T-helper 1 cell treated with Interleukin-12 subunit alpha and Interleukin-12 subunit beta and Interleukin-4 antibody, amounts not matched to agents 30 ng/mL and 1 ng/mL, for 36 hours (primary cell): ENCODE measurements around the gene RNPEP. TPM values are rescaled to one million over a fixed set of nuclear protein-coding genes. Genes with fewer than 3 reads are reported as not detected.
"Not testable (repeated sequence)": the region's sequence is repeated elsewhere in the genome, so short reads cannot be mapped to it uniquely, and the experiment has no call there.

Source experiments
- intact Hi-C: fragments of 100-400 bp; cut with micrococcal nuclease; formaldehyde crosslinking; loops from one replicate; pipeline ENCODE4 v1.15.1; 2024
- total RNA-seq: library from RNA; stranded (reverse); gene quantifications from 2 replicates; pipeline ENCODE4 v1.2.3, GENCODE V29; 2022

RNPEP gene
- total RNA-seq, 1 donor from 2014 or later, result 26.8 TPM

DNA sequence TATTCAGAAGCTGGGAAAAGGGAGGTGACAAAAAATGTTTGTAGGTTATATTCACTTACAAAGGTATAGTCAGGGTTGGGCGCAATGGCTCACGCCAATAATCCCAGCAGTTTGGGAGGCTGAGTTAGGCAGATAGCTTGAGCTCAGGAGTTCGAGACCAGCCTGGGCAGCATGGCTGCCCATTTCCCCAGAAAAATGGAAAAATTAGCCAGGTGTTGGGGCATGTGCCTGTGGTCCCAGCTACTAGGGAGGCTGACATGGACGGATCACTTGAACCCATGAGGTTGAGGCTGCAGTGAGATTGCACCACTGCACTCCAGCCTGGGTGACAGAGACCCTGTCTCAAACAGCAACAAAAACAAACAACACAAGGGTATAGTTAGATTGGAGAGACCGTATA lies 24.1 kb upstream of the RNPEP start:
- intact Hi-C loops, result loop anchor here (5.0 kb wide), 3 partner anchors 81 to 1009 kb away; partner anchors contain the start of genes CYB5R1 and KIF21B

DNA sequence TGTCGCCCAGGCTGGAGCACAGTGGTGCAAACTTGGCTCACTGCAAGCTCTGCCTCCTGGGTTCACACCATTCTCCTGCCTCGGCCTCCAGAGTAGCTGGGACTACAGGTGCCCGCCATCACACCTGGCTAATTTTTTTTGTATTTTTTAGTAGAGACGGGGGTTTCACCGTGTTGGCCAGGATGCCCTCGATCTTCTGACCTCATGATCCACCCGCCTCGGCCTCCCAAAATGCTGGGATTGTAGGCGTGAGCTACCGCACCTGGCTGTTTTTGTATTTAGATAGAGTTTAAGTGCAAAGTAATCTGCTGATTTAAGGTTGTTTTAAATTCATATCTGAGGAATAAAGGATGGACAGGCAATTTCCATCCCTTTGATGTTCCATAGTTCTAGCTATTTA lies 20.1 kb upstream of the RNPEP start:
- intact Hi-C loops, result not testable (repeated sequence)

DNA sequence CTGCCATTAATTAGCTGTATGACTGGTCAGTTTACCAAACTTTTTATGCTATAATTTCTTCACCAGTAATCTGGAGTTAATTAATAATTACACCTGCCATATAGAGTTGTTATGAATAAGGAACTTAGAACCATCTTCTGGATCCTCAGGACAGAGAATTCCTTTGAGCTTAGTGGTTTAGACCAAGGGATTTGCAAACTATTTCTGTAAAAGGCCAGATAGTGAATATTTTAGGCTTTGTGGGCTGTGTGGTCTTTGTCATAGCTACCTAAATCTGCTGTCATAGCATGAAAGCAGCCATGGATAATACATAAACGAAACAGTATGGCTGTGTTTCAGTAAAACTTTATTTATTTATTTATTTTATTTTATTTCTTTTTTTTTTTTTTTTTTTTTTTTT lies 18.2 kb upstream of the RNPEP start:
- intact Hi-C loops, result no loop called here

DNA sequence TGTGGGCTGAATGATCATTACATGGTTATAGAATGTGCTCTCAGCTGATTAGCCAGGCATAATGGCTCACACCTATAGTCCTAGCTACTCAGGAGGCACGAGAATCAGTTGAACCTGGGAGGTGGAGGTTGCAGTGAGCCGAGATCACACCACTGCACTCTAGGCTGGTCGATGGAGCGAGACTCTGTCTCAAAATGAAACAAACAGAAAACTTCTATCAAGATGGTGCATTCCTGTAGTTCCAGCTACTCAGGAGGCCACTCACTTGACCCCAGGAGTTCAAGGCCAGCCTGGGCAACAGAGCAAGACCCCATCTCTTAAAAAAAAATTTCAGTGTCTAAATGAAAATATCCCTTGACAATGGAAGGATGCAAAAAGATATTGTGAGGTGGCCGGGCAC lies 16.3 kb upstream of the RNPEP start:
- intact Hi-C loops, result no loop called here

DNA sequence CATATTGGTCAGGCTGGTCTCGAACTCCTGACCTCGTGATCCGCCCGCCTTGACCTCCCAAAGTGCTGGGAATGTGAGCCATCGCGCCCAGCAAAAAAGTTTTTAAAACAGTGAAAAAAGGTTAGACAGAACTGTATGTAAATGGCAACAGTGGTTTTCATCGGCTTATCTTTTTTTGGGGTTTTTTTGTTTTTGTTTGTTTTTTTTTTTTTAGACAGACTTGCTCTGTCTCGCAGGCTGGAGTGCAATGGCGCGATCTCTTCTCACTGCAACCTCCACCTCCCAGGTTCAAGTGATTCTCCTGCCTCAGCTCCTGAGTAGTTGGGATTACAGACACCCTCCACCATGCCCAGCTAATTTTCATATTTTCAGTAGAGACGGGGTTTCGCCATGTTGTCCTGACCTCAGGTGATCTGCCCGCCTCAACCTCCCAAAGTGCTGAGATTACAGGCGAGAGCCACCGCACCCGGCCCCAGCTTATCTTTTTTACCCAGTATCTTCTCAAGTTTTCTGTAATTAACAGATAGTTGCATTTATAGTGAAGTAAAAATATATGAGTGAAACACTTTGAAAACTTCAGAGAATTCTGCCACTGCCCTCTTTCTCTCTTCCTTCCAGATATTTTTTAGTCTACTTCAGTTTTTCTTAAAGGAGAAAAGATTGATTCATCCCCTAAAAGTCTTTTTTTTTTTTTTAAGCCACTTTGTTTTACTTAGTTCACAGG lies 14.1 kb upstream of the RNPEP start:
- intact Hi-C loops, result no loop called here

DNA sequence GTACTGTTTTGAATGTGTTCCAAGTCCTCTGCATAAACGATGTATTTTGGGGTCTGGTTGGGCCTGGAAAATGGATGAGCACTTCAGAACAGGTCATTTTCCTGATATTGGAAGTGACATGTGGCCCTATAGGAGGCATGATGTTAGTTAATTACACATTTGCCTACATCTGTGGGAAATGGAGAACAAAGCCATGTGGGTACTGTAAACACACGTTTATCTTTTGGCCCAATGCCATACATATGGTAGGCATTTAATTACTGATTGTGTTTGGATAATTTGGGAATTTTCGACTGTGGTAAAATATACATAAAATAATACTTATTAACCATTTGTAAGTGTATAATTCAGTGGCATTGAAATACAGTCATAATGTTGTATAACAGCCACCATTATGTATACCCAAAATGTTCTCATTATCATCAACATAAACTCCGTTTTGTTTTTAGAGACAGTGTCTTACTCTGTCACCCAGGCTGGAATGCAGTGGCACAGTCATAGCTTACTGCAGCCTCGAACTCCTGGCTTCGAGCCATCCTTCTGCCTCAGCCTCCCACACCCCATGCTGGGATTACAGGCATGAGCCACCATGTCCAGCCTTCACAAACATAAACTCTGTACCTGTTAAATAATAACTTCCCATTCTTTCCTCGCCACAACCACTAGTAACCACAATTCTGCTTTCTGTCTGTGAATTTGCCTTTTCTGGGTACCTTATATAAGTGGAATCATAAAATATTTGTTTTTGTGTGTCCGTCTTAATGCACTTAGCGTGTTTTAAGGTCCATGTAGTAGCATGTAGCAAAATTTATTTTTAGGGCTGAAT lies 11.9 kb upstream of the RNPEP start:
- intact Hi-C loops, result no loop called here

DNA sequence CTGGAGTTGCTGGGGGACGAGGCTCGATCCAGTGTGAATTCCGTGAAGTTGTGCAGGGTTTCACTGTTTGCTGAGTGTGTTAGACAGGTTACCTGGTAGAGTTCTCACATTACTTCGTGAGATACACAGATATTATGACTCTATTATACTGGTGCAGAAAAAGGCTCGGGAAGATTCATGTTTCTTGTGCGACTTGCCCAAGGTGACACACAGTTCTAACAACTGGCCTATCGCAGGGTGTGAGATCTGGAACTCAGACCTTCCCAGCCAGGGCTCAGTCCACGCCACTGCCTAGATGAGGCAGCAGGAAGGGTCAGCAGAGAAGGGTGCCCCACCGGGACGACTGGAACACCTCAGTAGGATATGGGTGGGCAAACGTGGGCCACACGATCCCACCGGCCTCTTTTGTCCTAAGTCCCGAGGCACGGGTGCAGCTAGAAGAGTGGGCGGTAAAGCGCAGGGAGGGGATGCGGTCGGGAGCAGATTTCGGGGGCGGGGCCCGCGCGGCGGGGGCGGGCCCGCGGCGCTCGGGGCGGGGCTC lies 296 bp upstream of the RNPEP start:
- intact Hi-C loops, result loop anchor here (1.0 to 2.0 kb wide), 4 partner anchors 17 to 153 kb away; partner anchors contain the start of genes IPO9 and TIMM17A

DNA sequence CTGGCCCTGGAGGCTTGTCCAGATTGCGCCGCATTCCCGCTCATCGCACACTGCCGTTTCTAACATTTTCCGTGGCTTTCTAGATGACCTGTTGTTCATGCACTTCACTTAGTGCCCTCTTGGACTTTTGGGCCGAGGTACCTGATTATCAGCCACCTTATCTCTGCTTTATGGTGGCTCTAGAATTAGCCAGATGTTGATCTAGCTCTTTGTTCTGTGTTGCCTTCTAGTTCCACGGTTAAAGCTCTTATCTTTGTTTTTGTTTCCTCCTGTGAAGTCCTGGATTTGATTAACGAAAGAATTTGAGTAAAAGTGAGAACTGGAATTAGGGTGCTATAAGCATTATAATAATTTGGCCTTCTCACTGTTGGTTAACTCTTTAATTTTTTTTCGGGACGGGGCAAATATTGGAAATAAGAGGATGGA lies 945 bp downstream of the RNPEP start:
- intact Hi-C loops, result loop anchor here (2.0 kb wide), 1 partner anchor 15 kb away; no protein-coding TSS in a partner anchor

DNA sequence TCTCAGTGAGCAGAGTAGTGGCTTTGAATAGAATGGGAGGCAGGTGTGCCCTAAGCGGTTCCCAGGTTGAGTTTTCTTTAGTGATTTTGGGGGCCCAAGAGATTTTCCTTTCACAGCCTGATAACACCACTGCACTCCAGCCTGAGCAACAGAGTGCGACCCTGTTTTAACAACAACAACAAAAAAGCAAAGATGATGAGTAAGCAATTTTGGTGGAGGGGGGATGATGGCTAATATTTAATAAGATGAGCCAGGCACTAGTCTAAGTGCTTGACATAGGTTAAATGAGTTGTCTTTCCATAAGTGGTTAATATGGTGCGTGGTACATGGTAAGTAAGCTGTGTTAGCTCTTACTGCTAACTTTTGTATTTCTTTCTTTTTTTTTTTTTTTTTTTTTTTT lies 2.0 kb downstream of the RNPEP start:
- intact Hi-C loops, result no loop called here

DNA sequence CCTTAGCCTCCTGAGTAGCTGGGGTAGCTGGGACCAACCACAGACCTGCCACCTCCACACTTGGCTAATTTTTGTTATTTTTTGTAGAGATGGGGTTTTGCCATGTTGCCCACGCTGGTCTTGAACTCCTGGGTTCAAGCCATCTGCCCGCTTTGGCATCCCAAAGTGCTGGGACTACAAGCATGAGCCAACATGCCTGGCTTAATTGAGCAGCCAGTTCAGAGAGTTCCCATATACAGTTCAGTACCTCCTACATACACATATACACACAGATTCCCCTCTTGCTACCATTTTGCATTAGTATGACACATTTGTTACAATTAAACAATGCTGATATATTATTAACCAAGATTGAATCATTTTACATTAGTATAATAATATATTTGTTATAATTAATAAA lies 2.9 kb downstream of the RNPEP start:
- intact Hi-C loops, result no loop called here

DNA sequence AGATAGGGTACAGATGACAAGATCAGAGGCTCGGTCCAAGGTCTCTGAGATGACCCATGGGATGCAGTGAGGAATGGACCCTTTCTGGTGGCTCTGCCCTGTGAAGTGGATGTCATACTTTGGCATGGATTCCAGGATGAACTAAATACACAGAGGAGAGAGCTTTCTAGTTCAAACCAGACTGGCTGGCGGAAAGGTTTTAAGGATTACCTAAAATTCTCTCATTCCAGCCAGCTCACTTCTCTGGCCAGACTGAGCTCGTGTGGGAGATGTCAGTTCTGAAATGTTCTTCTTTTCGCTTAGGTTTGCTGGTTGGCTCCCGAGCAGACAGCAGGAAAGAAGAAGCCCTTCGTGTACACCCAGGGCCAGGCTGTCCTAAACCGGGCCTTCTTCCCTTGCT lies 6.2 kb downstream of the RNPEP start:
- intact Hi-C loops, result no loop called here

DNA sequence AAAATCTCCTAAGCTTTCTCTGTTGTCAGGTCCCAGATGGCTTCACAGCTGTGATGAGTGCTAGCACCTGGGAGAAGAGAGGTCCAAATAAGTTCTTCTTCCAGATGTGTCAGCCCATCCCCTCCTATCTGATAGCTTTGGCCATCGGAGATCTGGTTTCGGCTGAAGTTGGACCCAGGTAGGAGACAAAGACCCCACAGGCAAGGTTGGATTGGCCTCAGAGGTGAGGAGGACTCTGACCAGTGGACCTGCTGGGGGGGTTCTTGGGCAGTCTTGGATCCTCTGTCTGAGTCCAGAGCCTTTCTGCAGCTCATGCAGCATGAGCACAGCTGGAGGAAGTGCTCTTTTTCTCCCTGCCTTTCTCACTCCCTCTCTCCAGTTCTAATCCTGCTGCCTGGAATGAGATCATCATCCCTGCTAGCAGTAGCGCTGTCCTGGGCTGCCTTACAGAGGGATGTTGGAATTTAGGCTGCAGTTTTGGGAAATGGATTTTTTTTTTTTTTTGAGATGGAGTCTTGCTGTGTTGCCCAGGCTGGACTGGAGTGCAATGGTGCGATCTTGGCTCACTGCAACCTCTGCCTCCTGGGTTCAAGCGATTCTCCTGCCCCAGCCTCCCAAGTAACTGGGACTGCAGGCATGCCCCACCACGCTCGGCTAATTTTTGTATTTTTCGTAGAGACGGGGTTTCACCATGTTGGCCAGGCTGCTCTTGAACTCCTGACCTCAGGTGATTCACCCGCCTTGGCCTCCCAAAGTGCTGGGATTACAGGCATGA lies 7.1 kb downstream of the RNPEP start:
- intact Hi-C loops, result no loop called here

DNA sequence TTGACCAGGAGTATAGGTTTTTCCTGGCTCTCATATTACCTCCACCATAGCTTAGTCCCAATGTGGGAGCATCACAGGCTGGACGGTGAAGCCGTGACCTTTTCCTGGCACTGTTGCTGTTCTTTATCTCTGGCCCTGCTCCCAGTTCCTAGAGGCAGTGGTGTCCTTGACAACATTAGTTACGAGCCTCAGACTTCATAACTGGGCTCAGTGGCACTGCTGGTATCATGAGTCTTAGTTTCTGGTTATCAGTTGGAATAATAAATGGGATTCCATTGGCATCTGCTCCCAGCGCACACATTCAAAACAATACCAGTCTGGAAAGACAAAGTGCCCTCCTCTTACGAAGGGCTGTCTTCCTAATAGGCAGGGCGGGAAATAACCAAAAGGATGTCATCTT lies 8.0 kb downstream of the RNPEP start:
- intact Hi-C loops, result no loop called here

DNA sequence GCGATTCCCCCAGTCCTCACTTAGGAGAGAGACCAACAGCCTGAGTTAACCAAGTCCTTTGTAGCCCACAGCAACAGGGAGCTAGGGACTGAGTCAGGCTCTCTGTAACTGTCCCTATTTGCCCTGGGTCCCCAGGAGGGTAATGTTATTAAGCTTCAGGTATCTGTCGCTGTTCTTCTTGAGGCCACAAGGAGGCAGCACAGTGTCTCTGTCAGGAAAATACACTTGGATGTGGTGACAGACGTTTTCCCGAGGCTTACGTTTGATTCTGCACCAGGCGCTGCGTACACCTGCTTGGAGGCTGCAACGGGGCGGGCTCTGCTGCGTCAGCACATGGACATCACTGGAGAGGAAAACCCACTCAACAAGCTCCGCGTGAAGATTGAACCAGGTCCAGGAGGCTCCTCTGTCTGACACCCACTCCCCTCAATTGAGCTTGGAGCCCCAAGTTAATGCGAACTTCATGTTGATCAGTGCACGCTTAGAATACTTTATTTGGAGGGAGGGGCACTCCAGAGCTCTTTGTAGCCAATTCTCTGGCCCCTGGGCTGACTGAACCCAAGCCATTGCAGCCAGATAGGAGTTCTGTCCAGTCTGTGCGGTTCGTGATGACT lies 17.3 kb downstream of the RNPEP start:
- intact Hi-C loops, result loop anchor here (1.0 to 2.0 kb wide), 4 partner anchors 17 to 136 kb away; partner anchors contain the start of gene RNPEP

DNA sequence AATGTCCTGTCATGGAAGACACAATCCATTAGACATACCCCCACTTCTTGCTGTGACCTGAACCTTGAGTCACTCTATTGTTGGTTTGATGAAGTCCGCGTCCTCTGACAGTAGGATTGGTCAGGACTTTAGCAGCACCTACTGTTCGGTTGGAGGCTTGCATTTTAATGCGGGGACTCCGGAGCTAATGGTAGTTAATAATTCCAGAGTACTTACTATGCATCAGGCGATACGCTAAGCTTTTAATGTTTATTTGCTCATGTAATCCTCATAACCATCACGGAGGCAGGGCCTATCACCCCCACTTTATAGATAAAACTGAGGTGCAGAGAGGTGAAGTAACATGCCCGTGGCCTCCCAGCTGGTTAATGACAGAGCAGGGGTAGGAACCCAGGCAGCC lies 20.1 kb downstream of the RNPEP start:
- intact Hi-C loops, result no loop called here

DNA sequence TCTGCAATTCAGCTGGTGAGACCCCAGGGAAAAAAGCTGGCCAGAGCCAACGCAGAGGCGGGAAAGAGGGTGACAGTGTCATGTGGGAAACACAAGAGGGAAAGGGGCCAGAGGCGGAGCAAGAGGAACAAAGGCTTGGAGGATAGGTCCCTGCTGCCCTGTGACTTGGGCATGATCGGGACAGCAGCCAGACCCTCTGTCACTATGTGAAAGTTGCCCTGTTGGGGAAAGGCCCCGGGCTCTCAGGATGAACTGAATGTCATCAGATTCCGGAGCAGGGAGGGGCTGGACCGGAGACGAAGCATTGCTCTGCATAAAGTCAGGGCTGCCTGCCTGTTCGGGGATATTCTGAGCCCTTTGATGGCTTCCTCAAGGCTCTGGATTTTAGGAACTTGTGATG lies 22.3 kb downstream of the RNPEP start:
- intact Hi-C loops, result no loop called here

DNA sequence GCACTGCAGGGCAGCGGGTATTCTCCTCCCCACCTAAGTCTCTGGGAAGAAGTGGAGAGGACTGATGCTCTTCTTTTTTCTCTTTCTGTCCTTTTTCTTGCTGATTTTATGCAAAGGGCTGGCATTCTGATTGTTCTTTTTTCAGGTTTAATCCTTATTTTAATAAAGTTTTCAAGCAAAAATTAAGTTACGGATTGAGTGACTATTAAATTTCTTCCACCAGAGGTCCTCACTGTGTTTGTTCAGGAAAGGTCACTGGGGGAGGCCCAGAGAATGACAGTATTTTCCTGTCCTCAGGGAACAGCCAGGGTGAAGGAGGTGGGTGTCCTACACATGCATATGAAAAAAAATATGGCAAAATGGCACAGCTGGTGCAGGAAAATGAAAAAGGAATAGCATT lies 23.5 kb downstream of the RNPEP start:
- intact Hi-C loops, result no loop called here

DNA sequence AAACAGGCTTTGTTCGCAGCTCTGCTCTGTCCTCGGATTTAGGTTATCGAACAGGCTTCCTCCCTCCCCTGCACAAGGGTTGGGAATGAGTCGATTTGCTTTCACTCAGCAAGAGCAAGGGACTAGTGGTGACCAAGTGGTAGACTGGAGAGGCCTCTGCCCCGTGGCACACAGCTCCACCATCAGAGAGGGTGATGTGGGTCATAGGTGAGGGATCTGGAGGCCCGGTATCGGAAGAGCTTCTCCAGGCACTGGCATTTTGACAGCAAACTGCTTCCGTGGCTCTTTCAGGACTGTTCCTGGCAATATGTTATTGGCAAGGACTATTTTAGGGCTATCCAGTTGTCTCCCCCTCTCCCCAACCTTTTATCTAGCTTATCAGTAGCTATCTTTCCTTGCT lies 24.9 kb downstream of the RNPEP start:
- intact Hi-C loops, result no loop called here

DNA sequence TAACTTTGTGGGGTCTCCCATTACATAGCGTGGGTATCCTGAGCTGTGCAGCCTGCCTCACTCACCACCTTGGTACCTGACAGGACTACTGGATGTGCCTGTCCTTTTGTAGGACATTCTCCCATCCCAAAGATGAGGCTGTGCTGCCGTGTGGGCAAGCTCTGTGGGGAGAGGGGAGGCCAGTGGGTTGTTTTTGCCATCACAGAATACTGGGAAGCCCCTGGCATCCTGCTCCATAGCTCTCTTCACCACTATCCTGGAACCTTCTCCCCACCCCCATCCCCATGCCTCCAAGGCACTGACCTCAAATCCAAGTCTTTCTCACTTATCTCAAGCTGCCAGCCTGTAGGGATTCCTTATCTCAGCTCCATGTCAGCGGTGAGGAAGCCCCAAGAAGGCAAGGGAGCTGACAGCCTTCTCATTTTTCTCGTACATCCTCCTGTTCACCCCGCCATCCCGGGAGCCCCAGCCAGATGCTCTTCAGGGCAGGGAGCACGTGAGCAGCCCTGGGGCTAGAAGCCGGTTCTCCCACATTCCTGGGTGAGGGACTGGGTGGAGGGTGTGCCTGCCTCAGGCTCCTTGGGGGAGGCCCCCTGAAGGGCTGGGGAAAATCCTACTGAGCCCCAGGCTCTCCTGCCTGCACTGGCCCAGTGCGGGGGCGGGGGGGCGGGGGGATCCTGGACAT lies 25.5 kb downstream of the RNPEP start:
- intact Hi-C loops, result no loop called here
